Rectal smooth muscle tissue (tissue), 1 donor: ENCODE data around the gene SAC3D1.
A peak's percentile ranks its signal among the peaks of the same experiment; 100 is the strongest.

Source experiments
- H3K27ac ChIP-seq: one replicate; pipeline ENCODE4 v1.7.0; 2013; ENCODE audit warnings: low read depth, low read length, inconsistent platforms
- H3K27me3 ChIP-seq: one replicate; pipeline ENCODE4 v1.7.0; 2013; ENCODE audit warnings: low read length; ENCODE audit not compliant: control insufficient read depth, insufficient read depth
- H3K36me3 ChIP-seq: one replicate; pipeline ENCODE4 v1.7.0; 2013; ENCODE audit warnings: low read length; ENCODE audit not compliant: control insufficient read depth, insufficient read depth
- H3K4me1 ChIP-seq: one replicate; pipeline ENCODE4 v1.7.0; 2013; ENCODE audit warnings: low read length; ENCODE audit not compliant: control insufficient read depth, insufficient read depth
- H3K4me3 ChIP-seq: one replicate; pipeline ENCODE4 v1.7.0; 2013; ENCODE audit warnings: low read length
- H3K9ac ChIP-seq: one replicate; pipeline ENCODE4 v1.7.0; 2013; ENCODE audit warnings: low read length

Gene SAC3D1

DNA sequence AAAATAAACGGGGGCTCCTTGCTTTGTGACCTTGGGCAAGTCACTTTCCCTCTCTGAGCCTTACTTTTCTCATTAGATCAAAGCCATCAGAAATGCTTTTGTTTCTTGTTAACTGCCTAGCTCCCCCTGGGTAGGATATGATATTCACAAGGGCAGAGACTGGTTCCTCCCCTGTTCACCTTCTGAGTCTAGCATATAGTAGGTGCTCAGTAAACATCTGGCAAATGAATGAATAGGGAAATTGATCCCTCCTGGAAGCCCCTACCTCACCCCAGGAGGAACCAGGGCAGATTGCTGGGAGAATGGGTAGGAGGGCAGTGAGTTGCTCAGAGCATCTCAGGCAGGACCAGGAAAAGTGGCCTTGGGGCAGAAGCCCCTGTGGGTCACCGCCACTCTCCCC, 6.6 kb upstream of the SAC3D1 start:
- Histone ChIP-seq H3K36me3 (peaks cover 47% of the 10 kb centered on the region), H3K4me3 (no peak overlapping the region), H3K9ac (no peak overlapping the region), H3K27ac (no peak overlapping the region), H3K4me1 (no peaks in the 10 kb centered on the region), H3K27me3 (no peaks in the 10 kb centered on the region)

GRCh38 chr11:65035579-65035978, 5.4 kb upstream of the SAC3D1 start:
- H3K27me3 ChIP-seq = no peaks in the 10 kb centered on the region
- H3K27ac ChIP-seq = no peak overlapping the region
- peaks cover 47% of the 10 kb centered on the region for H3K36me3 ChIP-seq
- no peak overlapping the region for H3K4me3 ChIP-seq
- no peak overlapping the region for H3K9ac ChIP-seq
- H3K4me1 ChIP-seq = no peaks in the 10 kb centered on the region

- no peaks in the 10 kb centered on the region for H3K4me1 ChIP-seq
- peaks cover 45% of the 10 kb centered on the region for H3K36me3 ChIP-seq
- no peak overlapping the region for H3K9ac ChIP-seq
- H3K4me3 ChIP-seq = no peak overlapping the region
- H3K27me3 ChIP-seq = no peaks in the 10 kb centered on the region
- H3K27ac ChIP-seq = no peak overlapping the region
These were observed 4.1 kb upstream of the SAC3D1 start for GRCh38 chr11:65036931-65037330.

DNA sequence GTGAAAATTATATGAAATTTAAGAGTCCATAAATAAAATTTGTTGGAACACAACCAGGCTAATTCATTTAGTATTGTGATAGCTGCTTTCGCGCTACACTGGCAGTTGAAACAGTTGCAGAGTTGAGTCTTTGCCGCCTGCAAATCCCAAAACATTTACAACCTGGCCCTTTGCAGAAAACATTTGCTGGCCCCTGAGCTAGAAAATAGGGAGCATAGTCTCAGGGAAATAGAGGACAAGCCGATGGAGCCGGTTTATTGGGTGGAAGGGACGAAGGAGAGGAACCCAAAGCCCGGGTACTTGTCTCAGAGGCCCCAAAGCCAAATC, 527 bp upstream of the SAC3D1 start:
- Histone ChIP-seq H3K36me3 (peaks cover 25% of the 10 kb centered on the region), H3K4me3 (peak overlapping the region; percentile 79), H3K27me3 (no peaks in the 10 kb centered on the region), H3K4me1 (no peaks in the 10 kb centered on the region), H3K27ac (peak overlapping the region; percentile 95), H3K9ac (no peak overlapping the region)

DNA sequence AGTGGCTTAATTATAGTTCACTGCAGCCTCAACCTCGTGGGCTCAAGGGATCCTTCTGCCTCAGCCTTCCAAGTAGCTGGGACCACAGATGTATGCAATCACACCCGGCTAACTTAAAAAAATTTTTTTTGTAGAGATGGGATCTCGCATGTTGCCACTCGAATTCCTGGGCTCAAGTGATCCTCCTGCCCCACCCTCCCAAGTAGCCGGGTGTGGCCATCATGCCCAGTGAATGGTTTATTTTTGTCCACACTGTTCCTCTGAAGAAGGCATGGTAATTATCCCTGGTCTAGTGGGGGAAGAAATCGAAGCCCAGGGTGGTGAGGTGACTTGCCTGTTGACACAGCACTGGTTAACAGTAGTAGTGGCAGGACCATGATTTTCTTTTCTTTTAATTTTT, 1.9 kb downstream of the SAC3D1 start:
- Histone ChIP-seq H3K27me3 (no peaks in the 10 kb centered on the region), H3K4me3 (no peak overlapping the region), H3K27ac (no peak overlapping the region), H3K4me1 (no peaks in the 10 kb centered on the region), H3K9ac (no peak overlapping the region), H3K36me3 (peaks cover 8% of the 10 kb centered on the region)

DNA sequence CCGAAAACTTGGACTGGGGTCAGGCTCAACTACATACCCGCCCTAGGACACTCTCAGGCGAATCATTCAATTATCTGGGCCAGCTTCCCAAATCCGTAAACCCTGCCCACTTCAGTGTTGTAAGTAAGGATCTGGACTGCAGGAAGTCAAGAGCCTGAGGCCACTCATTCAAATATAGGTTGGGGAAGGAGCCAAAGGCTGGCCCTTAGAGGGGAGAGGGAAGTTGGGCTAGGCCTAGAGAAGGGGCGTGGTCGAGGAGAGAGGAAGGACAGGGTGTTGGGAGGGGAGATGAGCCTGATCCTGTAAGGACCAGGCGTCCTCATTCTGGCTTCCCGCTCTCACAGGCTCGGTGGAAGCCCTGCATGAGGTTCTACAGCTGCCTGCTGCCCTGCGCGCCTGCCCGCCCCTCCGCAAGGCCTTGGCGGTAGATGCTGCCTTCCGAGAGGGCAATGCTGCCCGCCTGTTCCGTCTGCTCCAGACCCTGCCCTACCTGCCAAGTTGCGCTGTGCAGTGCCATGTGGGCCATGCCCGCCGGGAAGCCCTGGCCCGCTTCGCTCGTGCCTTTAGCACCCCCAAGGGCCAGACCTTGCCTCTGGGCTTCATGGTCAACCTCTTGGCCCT, 3.0 kb downstream of the SAC3D1 start:
- no peak overlapping the region for H3K27ac ChIP-seq
- H3K9ac ChIP-seq = no peak overlapping the region
- H3K4me3 ChIP-seq = no peak overlapping the region
- no peaks in the 10 kb centered on the region for H3K27me3 ChIP-seq
- no peaks in the 10 kb centered on the region for H3K36me3 ChIP-seq
- no peaks in the 10 kb centered on the region for H3K4me1 ChIP-seq

GRCh38 chr11:65045061-65045460, 4.1 kb downstream of the SAC3D1 start:
- Histone ChIP-seq H3K9ac (no peak overlapping the region), H3K4me1 (no peaks in the 10 kb centered on the region), H3K4me3 (no peak overlapping the region), H3K27ac (no peak overlapping the region), H3K27me3 (no peaks in the 10 kb centered on the region), H3K36me3 (no peaks in the 10 kb centered on the region)

GRCh38 chr11:65045728-65046127, 4.7 kb downstream of the SAC3D1 start:
- Histone ChIP-seq H3K27me3 (no peaks in the 10 kb centered on the region), H3K4me3 (no peak overlapping the region), H3K36me3 (no peaks in the 10 kb centered on the region), H3K27ac (no peak overlapping the region), H3K9ac (no peak overlapping the region), H3K4me1 (no peaks in the 10 kb centered on the region)

DNA sequence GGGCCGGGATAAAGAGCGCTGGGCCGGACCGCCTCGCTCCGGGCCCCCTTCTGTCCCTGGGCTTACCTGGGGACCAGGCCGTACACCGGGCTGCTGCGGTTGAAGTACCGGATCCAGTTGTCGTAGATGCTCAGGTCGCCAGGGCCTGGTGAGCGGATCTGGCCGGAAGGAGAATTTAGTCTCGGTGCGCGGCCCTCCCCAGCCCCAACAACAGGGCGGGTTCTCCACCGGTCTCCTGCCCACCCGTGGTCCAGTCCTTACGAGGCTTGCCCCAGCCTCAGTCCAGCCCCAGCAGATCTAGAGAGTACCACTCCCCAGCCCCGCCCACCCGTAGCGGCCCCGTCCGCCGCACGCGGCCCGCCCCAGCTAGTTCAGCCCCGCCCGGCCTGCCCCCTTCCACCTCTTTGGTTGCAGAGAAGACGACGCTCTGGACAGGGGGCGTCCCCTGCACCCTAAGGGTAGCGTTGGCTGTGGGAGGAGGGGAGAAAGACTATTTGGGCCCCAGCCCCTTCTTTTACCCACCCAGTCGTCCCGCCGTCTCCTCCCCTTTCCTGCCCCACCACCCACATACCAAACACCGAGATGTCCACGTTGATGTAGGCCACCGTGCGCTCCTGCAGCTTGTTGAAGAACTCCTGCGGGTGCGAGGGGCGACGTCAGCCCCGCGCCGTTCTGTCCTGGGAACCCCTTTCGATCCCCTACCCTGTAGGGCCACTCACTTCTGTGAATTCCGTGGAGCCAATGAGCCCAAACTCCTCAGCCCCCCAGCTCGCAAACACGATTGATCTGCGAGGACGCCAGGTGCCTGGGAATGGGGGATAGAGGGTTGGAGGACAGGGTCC, 6.8 kb downstream of the SAC3D1 start:
- peak overlapping the region; percentile 68 for H3K4me3 ChIP-seq
- no peak overlapping the region for H3K9ac ChIP-seq
- H3K4me1 ChIP-seq = no peaks in the 10 kb centered on the region
- H3K27ac ChIP-seq = peak overlapping the region; percentile 34
- H3K27me3 ChIP-seq = no peaks in the 10 kb centered on the region
- no peaks in the 10 kb centered on the region for H3K36me3 ChIP-seq

DNA sequence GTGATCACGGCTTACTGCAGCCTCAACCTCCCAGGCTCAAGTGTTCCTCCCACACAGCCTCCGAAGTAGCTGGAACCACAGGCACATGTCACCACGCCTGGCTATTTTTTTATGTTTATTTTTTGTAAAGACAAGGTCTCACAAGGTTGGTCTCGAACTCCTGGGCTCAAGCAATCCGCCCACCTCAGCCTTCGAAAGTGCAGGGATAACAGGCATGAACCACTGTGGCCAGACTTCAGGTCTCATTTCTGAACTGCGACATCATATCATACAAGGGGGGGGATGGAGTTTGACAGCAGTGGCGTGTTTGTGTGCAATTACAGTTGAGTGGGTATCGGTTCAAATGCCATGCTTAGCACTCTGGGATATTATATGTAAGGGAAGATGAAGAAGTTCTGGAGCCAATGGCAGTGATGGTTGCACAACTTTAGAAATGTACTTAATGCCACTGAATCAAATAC, 10.4 kb downstream of the SAC3D1 start:
- H3K4me3 ChIP-seq = no peak overlapping the region
- H3K27ac ChIP-seq = no peak overlapping the region
- H3K9ac ChIP-seq = no peak overlapping the region
- H3K36me3 ChIP-seq = no peaks in the 10 kb centered on the region
- H3K4me1 ChIP-seq = no peaks in the 10 kb centered on the region
- no peaks in the 10 kb centered on the region for H3K27me3 ChIP-seq

- Histone ChIP-seq H3K27me3 (no peaks in the 10 kb centered on the region), H3K27ac (no peak overlapping the region), H3K9ac (no peak overlapping the region), H3K4me1 (no peaks in the 10 kb centered on the region), H3K36me3 (no peaks in the 10 kb centered on the region), H3K4me3 (no peak overlapping the region)
These were observed 13.0 kb downstream of the SAC3D1 start for GRCh38 chr11:65053827-65054508.

GRCh38 chr11:65055538-65055937, 14.5 kb downstream of the SAC3D1 start:
- Histone ChIP-seq H3K36me3 (no peaks in the 10 kb centered on the region), H3K27ac (no peak overlapping the region), H3K9ac (no peak overlapping the region), H3K4me1 (no peaks in the 10 kb centered on the region), H3K27me3 (no peaks in the 10 kb centered on the region), H3K4me3 (no peak overlapping the region)
